Sigmoid colon (tissue), 7 donors: ENCODE data around the gene ISL2. TPM values are rescaled to one million over a fixed set of nuclear protein-coding genes. Genes with fewer than 3 reads are reported as not detected.

Source experiments
- DNase-seq: peaks from one replicate; pipeline ENCODE4 v3.0.0-alpha.2; 2019
- H3K27ac ChIP-seq, 4 donors: fragments of 200-600 bp; sonication (generic); one replicate each; pipeline ENCODE4 v1.5.1; 2016 to 2019; ENCODE audit warnings: mild to moderate bottlenecking in 1 of 4
- H3K27me3 ChIP-seq, 3 donors: fragments of 200-600 bp; sonication (generic); one replicate each; pipeline ENCODE4 v1.5.1; 2019; ENCODE audit warnings: mild to moderate bottlenecking in 1 of 3
- H3K36me3 ChIP-seq, 4 donors: fragments of 200-600 bp; sonication (generic); one replicate each; pipeline ENCODE4 v1.5.1; 2016 to 2019
- H3K4me1 ChIP-seq, 4 donors: fragments of 200-600 bp; sonication (generic); one replicate each; pipeline ENCODE4 v1.5.1; 2017 to 2019
- H3K4me3 ChIP-seq, 4 donors: fragments of 200-600 bp; sonication (generic); one replicate each; pipeline ENCODE4 v1.5.1; 2017 to 2019; ENCODE audit warnings: mild to moderate bottlenecking in 2 of 4, moderate library complexity in 1 of 4
- H3K9me3 ChIP-seq, 4 donors: fragments of 200-600 bp in 3 of 4; sonication (generic) in 3 of 4; one replicate each; pipeline versions ENCODE4 v1.5.1 to v1.6.1; 2013 to 2019
- CTCF ChIP-seq, 4 experiments: fragments of 450-650 bp in 3 of 4; fragments of 200-600 bp in 1 of 4; IDR thresholded peaks; one replicate each; pipeline ENCODE4 v1.5.1; 2016 to 2019; ENCODE audit warnings: antibody characterized with exemption in 4 of 4, mild to moderate bottlenecking in 3 of 4, moderate library complexity in 2 of 4
- EP300 ChIP-seq, 4 donors: sonication (generic); formaldehyde crosslinking; IDR thresholded peaks; one replicate each; pipeline ENCODE4 v1.6.1; 2017; ENCODE audit warnings: antibody characterized with exemption in 4 of 4
- POLR2A ChIP-seq, 2 donors: fragments of 450-650 bp; IDR thresholded peaks; one replicate each; pipeline ENCODE4 v1.6.1; 2016; ENCODE audit warnings: antibody characterized with exemption in 2 of 2, mild to moderate bottlenecking in 2 of 2, moderate library complexity in 2 of 2
- POLR2AphosphoS5 ChIP-seq, 4 donors: sonication (generic); formaldehyde crosslinking; IDR thresholded peaks; one replicate each; pipeline ENCODE4 v1.6.1; 2017; ENCODE audit warnings: antibody characterized with exemption in 4 of 4
- WGBS, 2 donors: extraction: QIAGEN DNeasy Blood & Tissue Kit; methylation state at CpG; one replicate each; pipeline ENCODE4 v1.1.7; 2013; 5-methylcytosine and 5-hydroxymethylcytosine counted together
- intact Hi-C: fragments of 100-400 bp; cut with DNase I; formaldehyde crosslinking; loops from one replicate; pipeline ENCODE4 v1.15.1; 2023
- polyA plus RNA-seq, 3 donors: library from polyadenylated mRNA; stranded (reverse); fragments of 200-250 nt; gene quantifications; one replicate each; pipeline ENCODE4 v1.2.3, GENCODE V29; 2013
- total RNA-seq, 4 donors: library from RNA; depleted of rRNA; stranded (reverse); fragments of >200 nt; gene quantifications; one replicate each; pipeline ENCODE4 v1.1.0, GENCODE V29; 2016
- donor health status: healthy with polysubstance abuse.
- donor health status: Bipolar disorder and iron deficiency.
- donor health status: healthy.

The ISL2 gene
- total and polyA plus RNA-seq, 7 donors, result 0.52 to 6.4 (median 2.4) TPM; not detected in 1

GRCh38 chr15:76313731-76314130, 22.8 kb upstream of the ISL2 start:
- no peak for DNase-seq
- TF ChIP-seq POLR2AphosphoS5 (IDR thresholded peaks at IDR 0.05), result no peak
- no peak for TF ChIP-seq POLR2A (IDR thresholded peaks at IDR 0.05)
- no peak for TF ChIP-seq CTCF (IDR thresholded peaks at IDR 0.05)
- no peak for TF ChIP-seq EP300 (IDR thresholded peaks at IDR 0.05)
- H3K27me3 ChIP-seq, result no peaks in the 10 kb centered on the region
- H3K36me3 ChIP-seq, result no peaks in the 10 kb centered on the region
- H3K4me1 ChIP-seq, result peaks cover 0 to 20% (median 15%) of the 10 kb centered on the region in 4 donors
- intact Hi-C loops, result no loop called here
- no peak overlapping the region for H3K4me3 ChIP-seq
- WGBS, 2 donors, result 76% methylated on average over 5 of the region's 5 CpGs
- no peaks in the 10 kb centered on the region for H3K9me3 ChIP-seq
- no peak overlapping the region for H3K27ac ChIP-seq

DNA sequence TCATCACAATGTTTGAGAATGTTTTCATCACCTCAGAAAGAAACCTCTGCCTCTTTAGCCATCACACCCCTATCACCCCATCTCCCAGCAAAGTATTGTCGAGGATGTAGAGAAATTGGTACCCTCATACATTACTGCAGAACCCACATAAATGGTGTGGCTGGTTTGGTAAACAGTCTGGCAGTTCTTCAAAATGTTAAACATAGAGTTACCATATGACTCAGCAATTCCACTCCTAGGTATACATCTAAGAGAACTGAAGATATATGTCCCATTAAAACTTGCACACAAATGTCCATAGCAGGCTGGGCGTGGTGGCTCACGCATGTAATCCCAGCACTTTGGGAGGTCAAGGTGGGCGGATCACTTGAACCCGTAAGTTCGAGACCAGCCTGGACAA, 16.6 kb upstream of the ISL2 start:
- WGBS, 2 donors, result 86 to 88% methylated on average over 6 of the region's 6 CpGs
- Histone ChIP-seq H3K4me1 (no peaks in the 10 kb centered on the region), H3K4me3 (no peak overlapping the region), H3K27me3 (peaks cover 0 to 17% (median 14%) of the 10 kb centered on the region in 3 donors), H3K27ac (no peak overlapping the region), H3K36me3 (no peaks in the 10 kb centered on the region), H3K9me3 (no peaks in the 10 kb centered on the region)
- DNase-seq, result no peak
- TF ChIP-seq POLR2A (IDR thresholded peaks at IDR 0.05), result no peak
- intact Hi-C loops, result no loop called here

DNA sequence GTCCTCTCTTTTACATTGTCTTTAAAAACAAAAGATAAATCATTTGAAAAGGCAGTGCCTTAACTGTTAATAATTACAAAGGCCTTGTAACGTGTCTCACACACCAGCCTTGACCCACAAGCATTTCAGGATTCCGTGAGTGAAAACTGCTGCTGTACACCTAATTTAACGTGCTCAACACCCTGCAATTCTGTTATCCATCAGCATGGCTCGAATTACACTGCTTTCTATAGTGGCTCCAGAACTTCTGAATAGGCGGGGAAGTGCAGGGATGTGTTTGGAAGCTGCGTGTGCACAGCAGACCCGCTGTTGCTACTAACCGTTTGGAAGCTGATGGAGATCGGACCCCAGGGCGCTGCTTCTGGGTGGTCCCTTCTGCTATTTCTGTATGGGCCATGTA, 15.4 kb upstream of the ISL2 start:
- peaks cover 0 to 20% (median 14%) of the 10 kb centered on the region in 3 donors for H3K27me3 ChIP-seq
- no peak for TF ChIP-seq CTCF (IDR thresholded peaks at IDR 0.05)
- TF ChIP-seq POLR2A (IDR thresholded peaks at IDR 0.05), result no peak
- TF ChIP-seq EP300 (IDR thresholded peaks at IDR 0.05), result no peak
- TF ChIP-seq POLR2AphosphoS5 (IDR thresholded peaks at IDR 0.05), result no peak

GRCh38 chr15:76321602-76322001, 15.0 kb upstream of the ISL2 start:
- Histone ChIP-seq H3K36me3 (no peaks in the 10 kb centered on the region), H3K4me3 (no peak overlapping the region), H3K4me1 (no peaks in the 10 kb centered on the region), H3K27me3 (peaks cover 0 to 25% (median 14%) of the 10 kb centered on the region in 3 donors), H3K27ac (no peak overlapping the region), H3K9me3 (no peaks in the 10 kb centered on the region)
- intact Hi-C loops, result no loop called here
- WGBS, 2 donors, result 83 to 87% methylated on average over 5 of the region's 5 CpGs
- TF ChIP-seq POLR2A (IDR thresholded peaks at IDR 0.05), result no peak
- TF ChIP-seq CTCF (IDR thresholded peaks at IDR 0.05), result no peak
- TF ChIP-seq POLR2AphosphoS5 (IDR thresholded peaks at IDR 0.05), result no peak
- TF ChIP-seq EP300 (IDR thresholded peaks at IDR 0.05), result no peak
- no peak for DNase-seq

More for the DNA sequence above, 15.4 kb upstream of the ISL2 start:
- H3K36me3 ChIP-seq, result no peaks in the 10 kb centered on the region
- DNase-seq, result no peak
- H3K27ac ChIP-seq, result no peak overlapping the region
- no peaks in the 10 kb centered on the region for H3K9me3 ChIP-seq
- H3K4me3 ChIP-seq, result no peak overlapping the region
- no peaks in the 10 kb centered on the region for H3K4me1 ChIP-seq
- 68 to 70% methylated on average over 10 of the region's 10 CpGs for WGBS, 2 donors
- intact Hi-C loops, result no loop called here

DNA sequence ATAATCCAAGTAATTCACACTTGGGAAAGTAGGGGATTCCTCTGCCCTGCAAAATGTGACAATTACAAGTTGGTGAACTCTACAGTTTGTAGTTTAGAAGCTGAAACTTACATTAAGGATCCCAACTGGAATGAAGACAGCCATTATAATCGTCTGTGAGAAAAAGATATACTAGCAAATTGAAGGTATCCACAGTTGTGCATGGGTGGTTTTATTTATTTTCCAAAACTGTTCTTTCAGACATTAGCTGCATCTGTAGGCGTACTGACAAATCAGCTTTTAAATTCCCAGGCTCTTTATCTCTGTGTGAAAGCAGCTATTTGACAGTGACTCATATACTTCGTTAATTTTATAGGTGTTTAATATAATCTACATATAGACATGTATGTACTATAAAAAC, 12.5 kb upstream of the ISL2 start:
- Histone ChIP-seq H3K4me1 (no peaks in the 10 kb centered on the region), H3K27ac (no peak overlapping the region), H3K4me3 (no peak overlapping the region), H3K36me3 (no peaks in the 10 kb centered on the region), H3K9me3 (no peaks in the 10 kb centered on the region), H3K27me3 (peaks cover 0 to 25% (median 14%) of the 10 kb centered on the region in 3 donors)
- intact Hi-C loops, result no loop called here
- TF ChIP-seq CTCF (IDR thresholded peaks at IDR 0.05) (no peak), EP300 (IDR thresholded peaks at IDR 0.05) (no peak), POLR2AphosphoS5 (IDR thresholded peaks at IDR 0.05) (no peak), POLR2A (IDR thresholded peaks at IDR 0.05) (no peak)
- DNase-seq, result no peak
- 37 to 82% methylated on average over 3 of the region's 3 CpGs for WGBS, 2 donors
